Ishikawa (cell line): Measurements from ENCODE around the gene ATP9A.

ENCODE experiments used
- CEBPB ChIP-seq: IDR thresholded peaks from 2 replicates; pipeline ENCODE4 v1.6.1; 2012
- CREB1 ChIP-seq: IDR thresholded peaks from 2 replicates; pipeline ENCODE4 v1.6.1; 2012; ENCODE audit warnings: low read depth
- EGR1 ChIP-seq: IDR thresholded peaks from 2 replicates; pipeline ENCODE4 v1.6.1; 2012
- EP300 ChIP-seq: IDR thresholded peaks from 2 replicates; pipeline ENCODE4 v1.6.1; 2012; ENCODE audit warnings: borderline replicate concordance
- FOXM1 ChIP-seq: IDR thresholded peaks from 2 replicates; pipeline ENCODE4 v1.6.1; 2012; ENCODE audit warnings: low read depth, borderline replicate concordance
- NFIC ChIP-seq: IDR thresholded peaks from 2 replicates; pipeline ENCODE4 v1.6.1; 2012
- RAD21 ChIP-seq: IDR thresholded peaks from 2 replicates; pipeline ENCODE4 v1.6.1; 2012; ENCODE audit warnings: low read depth
- TAF1 ChIP-seq: IDR thresholded peaks from 2 replicates; pipeline ENCODE4 v1.6.1; 2012; ENCODE audit warnings: low read depth, mild to moderate bottlenecking
- TCF12 ChIP-seq: IDR thresholded peaks from 2 replicates; pipeline ENCODE4 v1.6.1; 2012; ENCODE audit warnings: low read depth
- TEAD4 ChIP-seq: IDR thresholded peaks from 2 replicates; pipeline ENCODE4 v1.6.1; 2012
- YY1 ChIP-seq: IDR thresholded peaks from 2 replicates; pipeline ENCODE4 v1.6.1; 2012; ENCODE audit warnings: low read depth
- ZBTB7A ChIP-seq: IDR thresholded peaks from 2 replicates; pipeline ENCODE4 v1.6.1; 2012; ENCODE audit warnings: low read depth
- TF ChIP-seq, protein P1 (sequence below): IDR thresholded peaks from 2 replicates; pipeline ENCODE4 v1.6.1; 2012
- TF ChIP-seq, protein P2 (sequence below): IDR thresholded peaks from 2 replicates; pipeline ENCODE4 v1.6.1; 2012; ENCODE audit warnings: low read depth, mild to moderate bottlenecking
- TF ChIP-seq, protein P3 (sequence below): IDR thresholded peaks from 2 replicates; pipeline ENCODE4 v1.6.1; 2012

Gene ATP9A

DNA sequence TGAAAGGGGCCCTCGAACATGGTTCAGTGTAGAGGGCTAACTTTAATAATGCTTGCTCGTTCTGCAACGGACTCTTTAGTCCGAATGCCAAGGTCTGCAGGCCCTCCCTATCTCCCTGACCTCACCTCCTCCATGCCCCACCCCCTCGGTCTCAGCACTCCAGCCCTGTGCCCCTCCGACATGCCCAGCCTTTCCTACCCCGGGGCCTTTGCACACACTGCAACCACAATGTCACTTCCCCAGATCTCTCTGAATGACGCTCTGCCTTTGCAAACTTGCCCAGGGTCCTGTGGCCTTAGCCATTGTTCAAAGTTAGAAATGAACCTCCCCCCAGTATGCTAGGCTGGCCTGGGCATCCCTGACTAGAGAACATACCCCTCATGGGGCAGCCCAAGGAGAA lies 175.6 kb downstream of the ATP9A start:
- TF ChIP-seq ZBTB7A (no peak), RAD21 (no peak), FOXM1 (no peak), YY1 (no peak), NFIC (no peak), TAF1 (no peak), EP300 (no peak), EGR1 (no peak), CREB1 (no peak), TCF12 (no peak), CEBPB (no peak), TEAD4 (no peak)
- TF ChIP-seq, protein P1, sequence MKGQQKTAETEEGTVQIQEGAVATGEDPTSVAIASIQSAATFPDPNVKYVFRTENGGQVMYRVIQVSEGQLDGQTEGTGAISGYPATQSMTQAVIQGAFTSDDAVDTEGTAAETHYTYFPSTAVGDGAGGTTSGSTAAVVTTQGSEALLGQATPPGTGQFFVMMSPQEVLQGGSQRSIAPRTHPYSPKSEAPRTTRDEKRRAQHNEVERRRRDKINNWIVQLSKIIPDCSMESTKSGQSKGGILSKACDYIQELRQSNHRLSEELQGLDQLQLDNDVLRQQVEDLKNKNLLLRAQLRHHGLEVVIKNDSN = no peak
- TF ChIP-seq, protein P2, sequence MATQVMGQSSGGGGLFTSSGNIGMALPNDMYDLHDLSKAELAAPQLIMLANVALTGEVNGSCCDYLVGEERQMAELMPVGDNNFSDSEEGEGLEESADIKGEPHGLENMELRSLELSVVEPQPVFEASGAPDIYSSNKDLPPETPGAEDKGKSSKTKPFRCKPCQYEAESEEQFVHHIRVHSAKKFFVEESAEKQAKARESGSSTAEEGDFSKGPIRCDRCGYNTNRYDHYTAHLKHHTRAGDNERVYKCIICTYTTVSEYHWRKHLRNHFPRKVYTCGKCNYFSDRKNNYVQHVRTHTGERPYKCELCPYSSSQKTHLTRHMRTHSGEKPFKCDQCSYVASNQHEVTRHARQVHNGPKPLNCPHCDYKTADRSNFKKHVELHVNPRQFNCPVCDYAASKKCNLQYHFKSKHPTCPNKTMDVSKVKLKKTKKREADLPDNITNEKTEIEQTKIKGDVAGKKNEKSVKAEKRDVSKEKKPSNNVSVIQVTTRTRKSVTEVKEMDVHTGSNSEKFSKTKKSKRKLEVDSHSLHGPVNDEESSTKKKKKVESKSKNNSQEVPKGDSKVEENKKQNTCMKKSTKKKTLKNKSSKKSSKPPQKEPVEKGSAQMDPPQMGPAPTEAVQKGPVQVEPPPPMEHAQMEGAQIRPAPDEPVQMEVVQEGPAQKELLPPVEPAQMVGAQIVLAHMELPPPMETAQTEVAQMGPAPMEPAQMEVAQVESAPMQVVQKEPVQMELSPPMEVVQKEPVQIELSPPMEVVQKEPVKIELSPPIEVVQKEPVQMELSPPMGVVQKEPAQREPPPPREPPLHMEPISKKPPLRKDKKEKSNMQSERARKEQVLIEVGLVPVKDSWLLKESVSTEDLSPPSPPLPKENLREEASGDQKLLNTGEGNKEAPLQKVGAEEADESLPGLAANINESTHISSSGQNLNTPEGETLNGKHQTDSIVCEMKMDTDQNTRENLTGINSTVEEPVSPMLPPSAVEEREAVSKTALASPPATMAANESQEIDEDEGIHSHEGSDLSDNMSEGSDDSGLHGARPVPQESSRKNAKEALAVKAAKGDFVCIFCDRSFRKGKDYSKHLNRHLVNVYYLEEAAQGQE = no peak
- TF ChIP-seq, protein P3, sequence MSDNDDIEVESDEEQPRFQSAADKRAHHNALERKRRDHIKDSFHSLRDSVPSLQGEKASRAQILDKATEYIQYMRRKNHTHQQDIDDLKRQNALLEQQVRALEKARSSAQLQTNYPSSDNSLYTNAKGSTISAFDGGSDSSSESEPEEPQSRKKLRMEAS = no peak

DNA sequence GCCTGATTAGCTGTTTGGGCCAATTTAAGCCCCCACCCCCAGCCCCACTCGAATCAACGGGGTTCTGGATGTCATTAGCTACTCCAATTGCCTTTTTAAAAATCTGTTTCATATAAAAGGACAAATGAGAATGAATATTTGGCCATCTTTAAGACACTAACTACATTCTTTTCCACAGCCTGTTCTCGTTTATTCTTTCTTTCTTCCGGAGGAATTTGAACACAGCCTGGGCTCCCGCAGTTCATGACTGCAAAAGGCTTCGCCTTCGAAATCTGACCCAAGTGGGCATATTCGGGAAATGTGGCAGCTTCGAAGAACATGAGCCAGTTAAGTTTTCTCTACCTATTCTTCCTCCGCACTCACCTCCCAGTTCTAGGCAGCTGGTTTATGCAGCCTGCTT lies 176.3 kb downstream of the ATP9A start:
- TF ChIP-seq CEBPB (no peak), EP300 (no peak), RAD21 (no peak), EGR1 (no peak), ZBTB7A (no peak), TEAD4 (no peak), TCF12 (no peak), YY1 (no peak), FOXM1 (no peak), CREB1 (no peak), TAF1 (no peak), NFIC (no peak)
- TF ChIP-seq, protein P3 = no peak
- TF ChIP-seq, protein P1 = no peak
- TF ChIP-seq, protein P2 = no peak

DNA sequence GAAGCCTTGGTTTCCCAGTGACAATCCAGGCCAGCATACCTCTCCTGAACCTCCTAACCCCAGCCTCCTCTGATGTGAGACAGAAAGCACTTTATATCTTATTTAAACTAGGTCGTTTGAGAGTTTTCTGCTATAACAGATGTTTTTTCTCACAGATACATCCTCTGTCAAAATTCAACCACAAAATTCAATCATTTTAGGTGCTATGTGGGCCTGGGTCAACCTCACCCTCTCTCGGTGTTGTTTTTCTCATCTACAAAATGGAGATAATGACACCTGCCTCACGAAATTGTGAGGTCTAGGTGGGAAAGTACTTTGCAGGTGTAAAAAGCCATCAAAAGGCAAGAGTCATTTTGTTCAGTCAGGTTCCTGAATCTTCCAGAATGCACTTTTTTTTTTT lies 179.4 kb downstream of the ATP9A start:
- TF ChIP-seq, protein P2 = no peak
- TF ChIP-seq, protein P3 = no peak
- no peak for TF ChIP-seq TAF1
- TF ChIP-seq CREB1 = no peak
- TF ChIP-seq TCF12 = no peak
- TF ChIP-seq CEBPB = no peak
- no peak for TF ChIP-seq RAD21
- TF ChIP-seq, protein P1 = no peak
- no peak for TF ChIP-seq TEAD4
- TF ChIP-seq YY1 = no peak
- TF ChIP-seq NFIC = no peak
- no peak for TF ChIP-seq EP300
- no peak for TF ChIP-seq ZBTB7A
- no peak for TF ChIP-seq FOXM1

DNA sequence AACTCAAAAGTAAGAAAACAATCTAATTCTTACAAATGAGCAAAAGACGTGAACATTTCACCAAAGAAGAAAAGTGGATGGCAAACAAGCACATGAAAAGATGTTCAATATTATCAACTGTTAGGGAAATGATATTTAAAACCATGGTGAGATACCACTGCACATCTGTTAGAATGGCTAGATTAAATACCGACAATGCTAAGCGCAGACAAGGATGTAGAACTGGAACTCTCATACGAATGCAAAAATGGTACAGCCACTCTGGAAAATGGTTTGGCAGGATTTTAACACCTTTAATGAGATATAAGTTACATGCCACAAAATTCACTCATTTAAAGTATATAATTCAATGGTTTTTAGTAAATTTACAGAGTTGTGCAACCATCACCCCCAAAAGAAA lies 181.0 kb downstream of the ATP9A start:
- no peak for TF ChIP-seq EGR1
- TF ChIP-seq CREB1 = no peak
- TF ChIP-seq CEBPB = no peak
- TF ChIP-seq EP300 = no peak
- TF ChIP-seq RAD21 = no peak
- no peak for TF ChIP-seq TCF12
- TF ChIP-seq ZBTB7A = no peak
- TF ChIP-seq, protein P2 = no peak
- no peak for TF ChIP-seq TEAD4
- TF ChIP-seq, protein P3 = no peak
- TF ChIP-seq YY1 = no peak
- no peak for TF ChIP-seq TAF1
- TF ChIP-seq, protein P1 = no peak
- TF ChIP-seq NFIC = no peak
- TF ChIP-seq FOXM1 = no peak
